CD4-positive, alpha-beta T cell treated with Interleukin-6 for 4 hours (primary cell): ENCODE measurements around the gene PXT1.
"Not testable (repeated sequence)": the region's sequence is repeated elsewhere in the genome, so short reads cannot be mapped to it uniquely, and the experiment has no call there.

Experiments used
- DNase-seq: peaks from one replicate; pipeline ENCODE4 v3.0.0-alpha.2; 2020; ENCODE audit warnings: mixed read lengths

Gene PXT1

DNA sequence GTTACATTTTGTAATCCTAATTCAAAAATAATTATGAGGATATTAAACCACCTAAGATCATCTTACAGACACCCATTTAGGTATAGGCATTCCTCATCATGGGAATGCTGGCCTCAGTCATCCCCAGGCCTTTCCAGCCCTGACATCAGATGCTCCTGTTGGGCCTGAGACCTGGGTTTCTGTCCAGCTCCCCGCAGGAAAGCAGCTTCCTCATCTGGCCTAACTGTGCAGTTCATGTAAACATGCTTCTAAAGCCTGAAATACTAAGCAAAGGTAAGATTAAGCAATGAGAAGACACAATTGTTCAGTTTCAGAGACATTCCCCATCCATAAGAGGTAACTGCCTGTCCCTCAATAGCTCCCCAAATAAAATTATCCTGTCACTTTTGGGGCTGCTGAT lies 74.2 kb downstream of the PXT1 start:
- no peak for DNase-seq

DNA sequence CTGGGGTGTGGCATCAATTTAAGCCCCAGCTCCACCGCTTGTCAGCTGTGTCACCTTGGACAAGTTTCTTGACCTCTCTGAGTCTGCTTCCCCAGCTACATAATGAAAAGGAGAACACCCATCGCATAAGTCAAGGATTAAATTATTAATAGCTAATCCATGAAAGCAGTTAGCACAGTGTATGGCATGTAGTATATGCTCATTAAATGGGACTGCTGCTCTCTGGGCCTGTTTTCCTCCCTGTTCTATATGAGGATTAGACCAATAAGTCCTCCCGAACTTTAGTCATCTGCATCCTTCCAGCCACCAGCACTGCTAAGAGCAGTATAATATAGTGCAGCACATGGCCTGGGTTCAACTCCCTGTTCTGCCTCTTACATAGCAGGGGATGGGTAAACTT lies 74.9 kb downstream of the PXT1 start:
- DNase-seq: no peak

- DNase-seq: no peak
Measured at GRCh38 chr6:36364669-36365479, 77.8 kb downstream of the PXT1 start.

DNA sequence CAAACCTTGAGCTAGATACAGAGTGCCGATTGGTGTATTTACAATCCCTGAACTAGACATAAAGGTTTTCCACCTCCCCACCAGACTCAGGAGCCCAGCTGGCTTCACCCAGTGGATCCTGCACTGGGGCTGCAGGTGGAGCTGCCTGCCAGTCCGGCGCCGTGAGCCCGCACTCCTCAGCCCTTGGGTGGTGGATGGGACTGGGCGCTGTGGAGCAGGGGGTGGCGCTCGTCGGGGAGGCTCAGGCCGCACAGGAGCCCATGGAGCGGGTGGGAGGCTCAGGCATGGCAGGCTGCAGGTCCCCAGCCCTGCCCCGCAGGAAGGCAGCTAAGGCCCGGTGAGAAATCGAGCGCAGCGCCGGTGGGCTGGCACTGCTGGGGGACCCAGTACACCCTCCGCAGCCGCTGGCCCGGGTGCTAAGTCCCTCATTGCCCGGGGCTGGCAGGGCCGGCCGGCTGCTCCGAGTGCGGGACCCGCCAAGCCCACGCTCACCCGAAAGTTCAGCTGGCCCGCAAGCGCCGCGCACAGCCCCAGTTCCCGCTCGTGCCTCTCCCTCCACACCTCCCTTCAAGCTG lies 78.5 kb downstream of the PXT1 start:
- not testable (repeated sequence) for DNase-seq

GRCh38 chr6:36363371-36363752 lies 79.3 kb downstream of the PXT1 start:
- not testable (repeated sequence) for DNase-seq

DNA sequence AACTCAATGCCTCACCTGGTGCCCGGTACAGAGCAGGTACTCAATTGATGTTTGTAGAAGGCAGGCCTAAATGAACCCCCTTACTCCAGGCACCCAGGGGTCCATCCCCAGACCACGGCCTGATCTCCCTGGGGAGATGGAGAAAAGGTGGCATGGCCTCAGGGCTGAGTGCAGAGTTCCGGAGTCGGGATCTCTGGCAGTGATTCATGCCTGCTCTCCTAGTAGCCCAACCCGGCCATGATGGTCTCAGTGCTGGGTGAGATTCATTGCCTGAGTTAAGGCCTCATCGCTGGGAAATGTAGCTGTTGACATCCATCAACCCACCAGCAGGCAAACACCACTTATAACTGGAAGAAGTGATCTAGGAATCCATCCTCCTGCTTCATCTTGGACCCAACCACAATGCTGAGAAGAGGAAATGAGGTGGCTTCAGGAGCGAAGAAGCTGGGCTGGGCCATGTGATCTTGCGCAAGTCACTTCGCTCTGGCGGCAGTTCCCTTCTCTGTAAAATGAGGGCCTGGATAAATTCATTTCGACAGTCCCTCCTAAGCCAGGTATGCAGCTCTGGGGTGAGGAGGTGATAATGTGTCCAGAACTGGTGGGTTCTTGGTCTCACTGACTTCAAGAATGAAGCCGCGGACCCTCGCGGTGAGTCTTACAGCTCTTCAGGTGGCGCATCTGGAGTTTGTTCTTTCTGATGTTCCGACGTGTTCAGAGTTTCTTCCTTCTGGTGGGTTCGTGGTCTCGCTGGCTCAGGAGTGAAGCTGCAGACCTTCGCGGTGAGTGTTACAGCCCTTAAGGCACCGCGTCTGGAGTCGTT lies 79.9 kb downstream of the PXT1 start:
- DNase-seq: no peak

DNA sequence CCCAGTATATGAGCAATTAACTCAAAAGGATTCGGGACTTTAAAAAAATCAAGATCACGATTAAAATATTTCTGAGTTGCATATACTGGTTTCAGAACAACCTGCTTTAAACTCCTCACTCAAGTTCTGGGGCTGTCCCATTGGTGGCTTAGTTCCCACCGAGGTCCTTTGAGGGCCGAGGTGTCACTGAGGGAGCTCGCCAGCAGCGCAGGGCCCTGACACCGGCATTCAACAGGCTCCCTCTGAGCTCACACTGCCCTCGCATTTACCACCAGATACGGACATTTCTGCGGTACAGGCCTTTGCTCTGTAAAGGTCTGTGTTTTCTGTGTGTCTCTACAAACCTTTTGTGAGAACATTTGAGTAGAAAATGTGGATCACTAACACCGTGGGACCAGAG lies 81.6 kb downstream of the PXT1 start:
- no peak for DNase-seq

DNA sequence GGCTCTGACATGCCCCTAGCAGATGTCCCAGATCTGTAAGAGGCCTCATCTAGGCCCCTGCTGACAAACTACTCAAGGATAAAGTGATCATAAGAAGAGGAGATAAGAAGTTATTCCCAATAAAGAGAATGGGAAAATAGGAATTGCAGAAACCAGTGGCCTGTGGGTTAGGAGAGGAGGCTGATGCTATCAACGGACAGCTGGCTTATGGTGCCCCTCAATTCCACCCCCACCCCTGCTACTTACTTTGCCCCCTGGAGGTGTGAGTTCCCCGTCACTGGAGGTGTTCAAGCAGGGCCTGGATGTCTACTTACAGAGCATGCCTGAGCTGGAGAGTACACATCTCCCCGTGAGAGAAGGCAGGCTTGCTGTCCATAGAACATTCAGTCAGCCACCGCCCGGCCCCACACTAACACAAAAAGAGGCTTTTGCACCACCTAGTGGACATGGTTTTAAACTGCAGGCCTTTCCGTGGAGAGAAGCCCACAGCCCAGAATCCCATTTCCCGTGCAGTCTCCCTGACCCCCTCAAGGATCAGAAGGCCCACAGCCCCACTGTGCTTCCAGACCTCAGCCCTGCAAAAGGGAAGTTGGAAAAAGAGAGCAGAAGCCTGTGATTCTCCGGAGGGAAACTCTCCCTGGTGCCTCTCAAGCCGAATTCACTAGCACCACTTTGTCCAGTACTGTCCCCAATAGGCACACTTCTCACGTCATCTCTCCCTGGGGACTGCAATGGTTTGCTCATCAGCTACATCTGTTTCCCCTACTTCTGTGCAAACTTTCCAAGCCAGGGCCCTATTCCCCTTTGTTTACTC lies 82.2 kb downstream of the PXT1 start:
- DNase-seq: peak; percentile 70

GRCh38 chr6:36358226-36358915 lies 84.3 kb downstream of the PXT1 start:
- DNase-seq: no peak

- DNase-seq: no peak
Measured at GRCh38 chr6:36357872-36358225, 84.8 kb downstream of the PXT1 start.

DNA sequence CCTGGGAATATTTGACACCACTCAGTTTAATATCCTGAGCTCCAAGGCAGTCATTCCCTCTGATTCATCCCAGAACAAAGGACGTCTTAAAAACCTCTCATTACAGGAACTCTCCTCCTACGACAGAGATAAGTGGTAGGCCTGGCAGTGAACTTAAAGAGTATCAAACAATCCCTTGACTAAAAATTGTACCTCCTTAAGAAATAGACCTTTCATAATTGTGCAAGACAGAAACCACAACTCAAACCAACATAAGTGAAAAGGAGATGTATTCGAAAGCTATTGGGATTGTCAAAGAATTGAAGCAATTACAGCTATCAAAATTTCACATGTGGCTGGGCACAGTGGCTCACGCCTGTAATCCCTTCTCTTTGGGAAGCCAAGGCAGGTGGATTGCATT lies 86.8 kb downstream of the PXT1 start:
- no peak for DNase-seq

DNA sequence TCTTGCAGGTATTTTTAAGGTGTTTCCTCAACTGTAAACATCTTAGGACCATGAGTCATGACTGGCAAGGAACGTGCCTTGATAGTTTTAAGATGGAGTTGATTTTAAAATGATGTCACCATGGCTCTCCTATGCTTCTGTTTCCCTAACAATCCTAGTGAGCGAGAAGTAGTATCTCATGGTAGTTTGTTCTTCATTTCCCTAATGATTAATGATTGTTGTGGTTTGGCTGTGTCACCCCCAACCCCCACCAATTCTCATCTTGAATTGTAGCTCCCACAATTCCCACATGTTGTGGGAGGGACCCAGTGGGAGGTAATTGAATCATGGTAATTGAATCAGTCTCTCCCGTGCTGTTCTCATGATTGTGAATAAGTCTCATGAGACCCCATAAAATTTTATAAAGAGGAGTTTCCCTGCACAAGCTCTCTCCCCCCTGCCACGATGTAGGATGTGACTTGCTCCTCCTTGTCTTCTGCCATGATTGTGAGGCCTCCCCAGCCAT lies 89.2 kb downstream of the PXT1 start:
- no peak for DNase-seq

DNA sequence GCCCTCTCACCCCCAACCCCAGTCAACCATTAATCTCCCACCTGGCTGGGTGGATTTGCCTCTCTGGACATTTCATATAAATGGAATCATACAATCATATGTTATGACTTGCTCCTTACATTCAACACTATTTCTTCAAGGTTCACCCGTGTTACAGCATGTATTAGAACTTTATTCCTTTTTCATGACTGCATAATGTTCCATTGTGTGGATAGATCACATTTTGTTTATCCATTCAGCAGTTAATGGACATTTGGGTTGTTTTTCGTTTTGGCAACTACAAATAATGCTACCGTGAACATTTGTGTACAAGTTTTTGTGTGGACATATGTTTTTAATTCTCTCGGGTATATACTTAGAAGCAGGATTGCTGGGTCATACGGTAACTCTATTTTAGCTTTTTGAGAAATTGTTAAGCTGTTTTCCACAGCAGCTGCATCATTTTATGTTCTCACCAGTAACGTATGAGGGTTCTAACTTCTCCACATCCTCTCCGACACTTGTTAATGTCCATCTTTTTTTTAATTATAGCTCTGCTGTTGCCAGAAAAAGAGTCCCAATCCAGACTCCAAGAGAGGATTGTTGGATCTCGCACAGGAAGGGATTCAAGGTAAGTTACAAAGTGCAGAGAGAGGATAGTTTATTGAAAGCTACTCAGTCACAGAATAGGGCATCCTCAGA lies 90.0 kb downstream of the PXT1 start:
- DNase-seq: no peak

GRCh38 chr6:36350681-36351571 lies 91.7 kb downstream of the PXT1 start:
- DNase-seq: no peak

DNA sequence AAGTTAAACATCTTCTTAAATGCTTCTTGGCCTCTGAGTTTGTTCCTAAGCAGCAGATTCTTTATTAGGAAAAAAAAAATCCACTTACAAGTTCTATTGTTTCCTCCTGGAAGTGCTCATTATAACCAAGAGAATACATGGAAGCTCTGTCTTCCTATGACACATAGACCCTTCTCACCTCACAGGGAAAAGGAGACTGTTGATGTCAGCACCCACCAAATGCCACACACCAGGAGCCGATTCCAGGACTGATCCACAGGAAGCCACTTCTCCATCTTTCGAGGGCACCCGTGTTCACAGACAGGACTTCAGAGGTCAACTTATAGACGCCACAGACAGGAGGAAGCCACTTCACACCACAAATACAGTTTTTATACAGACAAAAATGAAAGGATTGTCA lies 92.6 kb downstream of the PXT1 start:
- DNase-seq: no peak

DNA sequence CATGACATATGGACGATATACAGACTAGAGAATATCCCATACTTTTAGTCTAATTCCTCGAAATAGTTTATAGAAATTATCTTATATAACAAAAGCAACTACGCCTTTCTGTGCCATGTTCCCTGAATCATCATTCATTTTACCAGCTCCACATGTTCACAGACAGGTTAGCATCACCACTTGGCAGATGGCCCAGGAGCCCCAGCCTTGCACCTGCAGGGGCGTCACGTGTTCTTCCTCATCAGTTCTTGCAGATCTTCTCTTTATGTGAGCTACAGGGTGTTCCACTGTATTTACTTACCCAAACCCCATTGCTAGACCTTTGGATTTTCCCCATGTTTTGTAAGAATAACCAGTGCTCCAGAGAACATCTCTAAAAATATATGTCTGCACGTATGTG lies 93.4 kb downstream of the PXT1 start:
- peak; percentile 33 for DNase-seq

DNA sequence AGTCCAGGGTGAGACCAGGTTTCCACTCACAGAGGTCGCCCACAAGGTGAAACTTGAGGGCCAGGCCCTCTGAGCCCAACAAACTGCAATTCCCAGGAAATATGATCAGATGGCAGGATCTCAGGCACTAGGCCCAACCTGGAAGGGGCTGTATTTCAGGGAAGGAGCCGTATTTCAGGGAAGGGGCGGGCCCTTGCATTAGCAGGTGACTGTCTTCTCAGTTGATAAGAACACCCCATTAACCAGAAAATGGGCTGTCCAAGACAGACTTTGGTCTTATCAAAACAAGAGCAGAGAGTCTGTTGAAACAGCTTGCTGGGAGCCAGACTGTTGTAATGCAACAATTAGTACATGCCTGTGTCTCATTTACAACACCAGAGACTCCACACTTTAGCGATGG lies 95.0 kb downstream of the PXT1 start:
- DNase-seq: no peak

DNA sequence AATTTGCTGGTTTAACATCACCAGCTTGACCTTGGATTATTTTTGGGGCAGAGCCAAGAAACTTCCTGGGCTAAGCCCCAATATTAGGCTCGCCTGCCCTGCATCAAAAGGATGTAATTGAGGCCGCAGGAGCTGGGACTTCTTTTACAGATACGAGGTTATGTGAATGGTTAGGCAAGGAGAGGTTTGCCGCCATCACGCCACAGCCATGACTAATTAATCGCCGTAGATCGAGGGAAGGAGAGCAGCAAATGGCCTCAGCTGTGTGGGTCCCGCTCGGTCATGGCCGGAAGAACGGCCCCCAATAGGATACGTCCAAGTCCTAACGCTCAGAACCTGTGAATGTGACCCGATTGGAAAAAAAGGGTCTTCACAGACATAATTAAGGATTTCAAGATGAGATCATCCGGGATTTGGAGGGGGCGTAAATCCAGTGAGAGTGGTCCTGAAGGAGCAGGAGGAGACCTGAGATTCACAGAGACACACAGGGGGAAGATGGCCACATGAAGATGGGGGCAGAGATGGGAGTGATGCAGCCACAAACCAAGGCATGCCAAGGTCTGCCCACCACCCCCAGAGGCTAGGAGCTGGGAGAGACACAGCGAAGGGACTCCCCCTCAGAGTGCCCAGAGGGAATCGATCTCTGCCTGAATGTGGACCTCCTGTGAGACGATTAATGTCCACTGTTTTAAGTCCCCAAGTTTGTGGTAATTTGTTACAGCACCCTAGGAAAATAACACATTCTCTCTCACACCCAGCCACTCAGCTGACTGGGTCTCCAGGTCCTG lies 96.0 kb downstream of the PXT1 start:
- DNase-seq: no peak

GRCh38 chr6:36345681-36346466 lies 96.8 kb downstream of the PXT1 start:
- DNase-seq: no peak
